Neuronal stem cell (in vitro differentiated cells): ENCODE results near the gene CREB3L2. TPM values are rescaled to one million over a fixed set of nuclear protein-coding genes. Genes with fewer than 3 reads are reported as not detected.

Experiments used
- DNase-seq: peaks from one replicate; pipeline ENCODE4 v3.0.0-alpha.2; 2013; ENCODE audit warnings: low spot score
- H2AFZ ChIP-seq: one replicate; pipeline ENCODE4 v1.6.1; 2013; ENCODE audit warnings: mild to moderate bottlenecking, low read length, inconsistent platforms
- H2AK5ac ChIP-seq: 2 replicates; pipeline ENCODE4 v1.6.1; 2013; ENCODE audit warnings: low read depth, mild to moderate bottlenecking, inconsistent platforms, low read length, moderate library complexity, mixed read lengths
- H2BK120ac ChIP-seq: 2 replicates; pipeline ENCODE4 v1.6.1; 2013; ENCODE audit warnings: low read depth, mild to moderate bottlenecking, inconsistent platforms, low read length, moderate library complexity, mixed read lengths
- H2BK12ac ChIP-seq: one replicate; pipeline ENCODE4 v1.6.1; 2013; ENCODE audit warnings: low read length, inconsistent platforms
- H2BK15ac ChIP-seq: 2 replicates; pipeline ENCODE4 v1.6.1; 2013; ENCODE audit warnings: mild to moderate bottlenecking, low read length, inconsistent platforms, mixed read lengths
- H2BK5ac ChIP-seq: one replicate; pipeline ENCODE4 v1.6.1; 2013; ENCODE audit warnings: inconsistent platforms, mild to moderate bottlenecking, low read length, moderate library complexity
- H3K14ac ChIP-seq: one replicate; pipeline ENCODE4 v1.6.1; 2013; ENCODE audit warnings: low read length, inconsistent platforms
- H3K18ac ChIP-seq: 2 replicates; pipeline ENCODE4 v1.6.1; 2013; ENCODE audit warnings: low read length, inconsistent platforms
- H3K23ac ChIP-seq: 2 replicates; pipeline ENCODE4 v1.6.1; 2013; ENCODE audit warnings: low read depth, mild to moderate bottlenecking, mixed read lengths, low read length, inconsistent platforms; ENCODE audit not compliant: poor library complexity
- H3K27ac ChIP-seq: replicated peaks from 3 replicates; pipeline ENCODE4 v1.5.1; 2013; ENCODE audit warnings: low read length, inconsistent platforms
- H3K27me3 ChIP-seq, 3 experiments: 2 replicates each; pipeline ENCODE4 v1.6.1; 2013; ENCODE audit warnings: low read length in 3 of 3, mild to moderate bottlenecking in 2 of 3, inconsistent platforms in 1 of 3, low read depth in 1 of 3, mixed read lengths in 1 of 3, moderate library complexity in 1 of 3; ENCODE audit not compliant: control insufficient read depth in 3 of 3, insufficient read depth in 3 of 3
- H3K36me3 ChIP-seq, 2 donors: replicated peaks in 1 of 2; 2 replicates each; pipeline ENCODE4 v1.6.1; 2013; ENCODE audit warnings: low read length in 2 of 2; ENCODE audit not compliant: control insufficient read depth in 2 of 2, insufficient read depth in 2 of 2
- H3K4ac ChIP-seq: 2 replicates; pipeline ENCODE4 v1.6.1; 2013; ENCODE audit warnings: inconsistent platforms, mild to moderate bottlenecking, low read length, moderate library complexity
- H3K4me1 ChIP-seq, 2 donors: 1 replicate in 1 of 2; 2 replicates in 1 of 2; pipeline ENCODE4 v1.6.1; 2013; ENCODE audit warnings: low read length in 2 of 2, low read depth in 1 of 2; ENCODE audit not compliant: control insufficient read depth in 2 of 2, insufficient read depth in 1 of 2
- H3K4me2 ChIP-seq: one replicate; pipeline ENCODE4 v1.6.1; 2013; ENCODE audit warnings: mild to moderate bottlenecking, low read length, inconsistent platforms; ENCODE audit not compliant: insufficient read depth, poor library complexity, severe bottlenecking
- H3K4me3 ChIP-seq, 2 donors: 2 replicates each; pipeline ENCODE4 v1.5.1; 2013; ENCODE audit warnings: low read length in 2 of 2, mild to moderate bottlenecking in 2 of 2, inconsistent platforms in 1 of 2, moderate library complexity in 1 of 2
- H3K79me1 ChIP-seq: one replicate; pipeline ENCODE4 v1.6.1; 2013; ENCODE audit warnings: low read depth, mild to moderate bottlenecking, inconsistent platforms, low read length, moderate library complexity
- H3K9ac ChIP-seq: one replicate; pipeline ENCODE4 v1.6.1; 2013; ENCODE audit warnings: mild to moderate bottlenecking, low read depth, low read length, inconsistent platforms; ENCODE audit not compliant: poor library complexity
- H3K9me3 ChIP-seq, 2 donors: replicated peaks in 1 of 2; 2 replicates each; pipeline versions ENCODE3 to v1.6.1; 2013; ENCODE audit warnings: low read length in 2 of 2, mild to moderate bottlenecking in 2 of 2, inconsistent platforms in 1 of 2, low read depth in 1 of 2, mixed read lengths in 1 of 2, moderate library complexity in 1 of 2; ENCODE audit not compliant: control insufficient read depth in 2 of 2, insufficient read depth in 1 of 2
- H4K8ac ChIP-seq: one replicate; pipeline ENCODE4 v1.6.1; 2013; ENCODE audit warnings: low read depth, mild to moderate bottlenecking, inconsistent platforms, low read length, moderate library complexity
- H4K91ac ChIP-seq: one replicate; pipeline ENCODE4 v1.6.1; 2013; ENCODE audit warnings: low read length, low read depth, mild to moderate bottlenecking, inconsistent platforms; ENCODE audit not compliant: poor library complexity
- WGBS, 2 donors: extraction: QIAGEN DNeasy Blood & Tissue Kit; methylation state at CpG; one replicate each; pipeline ENCODE4 v1.1.7; 2013; ENCODE audit warnings: missing lambda C conversion rate in 2 of 2, mixed read lengths in 1 of 2; ENCODE audit not compliant: insufficient read length in 2 of 2, insufficient replicate concordance in 1 of 2; ENCODE audit errors: extremely low coverage in 2 of 2; 5-methylcytosine and 5-hydroxymethylcytosine counted together
- polyA plus RNA-seq, 2 experiments: library from polyadenylated mRNA; stranded (reverse); fragments of 200-250 nt; gene quantifications; one replicate each; pipeline ENCODE4 v1.2.3, GENCODE V29; 2013

CREB3L2 gene
- 18.4 TPM for polyA plus RNA-seq (2013, experiment 1 of 2)
- polyA plus RNA-seq (2013, experiment 2 of 2): 19.4 TPM

GRCh38 chr7:138001529-138002095, at the start of gene CREB3L2:
Gene CREB3L2 (minus strand): TSS chr7:138002086. CDS start chr7:138001705, 381 bp downstream.
- Histone ChIP-seq H2BK5ac (no peak within 1 kb of the TSS), H3K4me2 (peak within 1 kb of the TSS; percentile 73), H3K79me1 (peaks cover 2% of the 10 kb centered on the region), H3K18ac (peak within 1 kb of the TSS; percentile 98), H3K4me1 (peaks cover 13 to 15% of the 10 kb centered on the region in 2 donors), H4K91ac (no peak within 1 kb of the TSS), H3K27ac (peak within 1 kb of the TSS; percentile 89), H3K14ac (peak within 1 kb of the TSS; percentile 82), H3K36me3 (peaks cover 0 to 17% of the 10 kb centered on the region in 2 donors), H2AFZ (peak within 1 kb of the TSS; percentile 87), H3K9ac (peak within 1 kb of the TSS; percentile 97), H2BK15ac (no peak within 1 kb of the TSS), H4K8ac (no peak within 1 kb of the TSS), H3K9me3 (no peaks in the 10 kb centered on the region), H2BK120ac (no peak within 1 kb of the TSS), H3K4ac (peak within 1 kb of the TSS; percentile 17), H3K4me3 (peak within 1 kb of the TSS; percentile 86 to 98), H3K27me3 (no peaks in the 10 kb centered on the region), H3K23ac (peak within 1 kb of the TSS; percentile 96), H2BK12ac (no peak within 1 kb of the TSS), H2AK5ac (peak within 1 kb of the TSS; percentile 83)
- DNase-seq: no peak
- no CpG with 5 or more reads among the region's 47 CpGs for WGBS, 2 donors

- H2AK5ac ChIP-seq: no peak overlapping the region
Observed at GRCh38 chr7:138049505-138050116, 47.7 kb upstream of the CREB3L2 start.

GRCh38 chr7:138047907-138048306, 46.0 kb upstream of the CREB3L2 start:
- H4K91ac ChIP-seq: no peak overlapping the region
- H3K4me1 ChIP-seq: no peaks in the 10 kb centered on the region
- H3K9ac ChIP-seq: no peak overlapping the region
- H2AFZ ChIP-seq: no peak overlapping the region
- H2BK15ac ChIP-seq: no peak overlapping the region
- no CpG with 5 or more reads among the region's 3 CpGs for WGBS, 2 donors
- no peak overlapping the region for H2BK12ac ChIP-seq
- no peaks in the 10 kb centered on the region for H3K27me3 ChIP-seq
- H3K14ac ChIP-seq: no peak overlapping the region
- H3K4ac ChIP-seq: no peak overlapping the region
- DNase-seq: no peak
- no peak overlapping the region for H3K4me3 ChIP-seq
- no peak overlapping the region for H2BK5ac ChIP-seq
- no peak overlapping the region for H2BK120ac ChIP-seq
- H2AK5ac ChIP-seq: no peak overlapping the region
- H3K9me3 ChIP-seq: no peaks in the 10 kb centered on the region
- H3K79me1 ChIP-seq: no peaks in the 10 kb centered on the region
- H3K23ac ChIP-seq: no peak overlapping the region
- H3K18ac ChIP-seq: no peak overlapping the region
- no peaks in the 10 kb centered on the region for H3K36me3 ChIP-seq
- no peak overlapping the region for H3K4me2 ChIP-seq
- H4K8ac ChIP-seq: no peak overlapping the region
- H3K27ac ChIP-seq: no peak overlapping the region

More at GRCh38 chr7:138049505-138050116, 47.7 kb upstream of the CREB3L2 start:
- Histone ChIP-seq H2AFZ (no peak overlapping the region), H2BK12ac (no peak overlapping the region), H3K9ac (no peak overlapping the region), H2BK120ac (no peak overlapping the region), H4K91ac (no peak overlapping the region), H3K4ac (no peak overlapping the region), H3K27ac (no peak overlapping the region), H2BK15ac (no peak overlapping the region), H3K4me1 (no peaks in the 10 kb centered on the region), H3K4me3 (no peak overlapping the region), H4K8ac (no peak overlapping the region), H3K23ac (no peak overlapping the region), H3K18ac (no peak overlapping the region), H3K27me3 (no peaks in the 10 kb centered on the region), H3K9me3 (no peaks in the 10 kb centered on the region), H3K4me2 (no peak overlapping the region), H3K79me1 (no peaks in the 10 kb centered on the region), H3K36me3 (no peaks in the 10 kb centered on the region), H3K14ac (no peak overlapping the region), H2BK5ac (no peak overlapping the region)
- 100% methylated on average over 1 of the region's 1 CpG; no CpG with 5 or more reads in 1 of the 2 donors for WGBS, 2 donors
- no peak for DNase-seq

- Histone ChIP-seq H2AFZ (no peak overlapping the region), H4K8ac (no peak overlapping the region), H3K4ac (no peak overlapping the region), H2BK5ac (no peak overlapping the region), H2BK120ac (no peak overlapping the region), H3K27ac (no peak overlapping the region), H2BK12ac (no peak overlapping the region), H3K14ac (no peak overlapping the region), H2BK15ac (no peak overlapping the region), H3K9ac (no peak overlapping the region), H3K36me3 (no peaks in the 10 kb centered on the region), H3K4me3 (no peak overlapping the region), H4K91ac (no peak overlapping the region), H3K23ac (no peak overlapping the region), H3K79me1 (no peaks in the 10 kb centered on the region), H3K18ac (no peak overlapping the region), H2AK5ac (no peak overlapping the region), H3K27me3 (no peaks in the 10 kb centered on the region), H3K4me2 (no peak overlapping the region), H3K9me3 (no peaks in the 10 kb centered on the region), H3K4me1 (no peaks in the 10 kb centered on the region)
- no peak for DNase-seq
- WGBS, 2 donors: no CpG with 5 or more reads among the region's 2 CpGs
Observed at GRCh38 chr7:138044897-138045296, 43.0 kb upstream of the CREB3L2 start.
